ENCODE data around the gene FABP1.

FABP1 gene

GRCh38 chr2:88139203-88139702, 11.4 kb upstream of the FABP1 start:
- no peak for DNase-seq (ENCODE audit: extremely low read depth in 1 of 2, low read depth in 1 of 2)

GRCh38 chr2:88137833-88138232, 10.0 kb upstream of the FABP1 start:
- no peak for DNase-seq (ENCODE audit: extremely low read depth in 1 of 2, low read depth in 1 of 2)

GRCh38 chr2:88136817-88137216, 9.0 kb upstream of the FABP1 start:
- DNase-seq (ENCODE audit: extremely low read depth in 1 of 2, low read depth in 1 of 2): no peak

GRCh38 chr2:88133875-88134274, 6.0 kb upstream of the FABP1 start:
- DNase-seq (ENCODE audit: extremely low read depth in 1 of 2, low read depth in 1 of 2): no peak

- no peak for DNase-seq (ENCODE audit: extremely low read depth in 1 of 2, low read depth in 1 of 2)
Observed at GRCh38 chr2:88131999-88132368, 4.1 kb upstream of the FABP1 start.

- no peak for DNase-seq (ENCODE audit: extremely low read depth in 1 of 2, low read depth in 1 of 2)
Observed at GRCh38 chr2:88131201-88131998, 3.5 kb upstream of the FABP1 start.

- no peak for DNase-seq (ENCODE audit: extremely low read depth in 1 of 2, low read depth in 1 of 2)
Observed at GRCh38 chr2:88129313-88129959, 1.6 kb upstream of the FABP1 start.

GRCh38 chr2:88128654-88129312, 921 bp upstream of the FABP1 start:
- no peak for DNase-seq (ENCODE audit: extremely low read depth in 1 of 2, low read depth in 1 of 2)

- no peak for DNase-seq (ENCODE audit: extremely low read depth in 1 of 2, low read depth in 1 of 2)
Observed at GRCh38 chr2:88127638-88127887, 299 bp downstream of the FABP1 start.

- no peak for DNase-seq (ENCODE audit: extremely low read depth in 1 of 2, low read depth in 1 of 2)
Observed at GRCh38 chr2:88126772-88127637, 857 bp downstream of the FABP1 start.

- no peak for DNase-seq (ENCODE audit: extremely low read depth in 1 of 2, low read depth in 1 of 2)
Observed at GRCh38 chr2:88125924-88126771, 1.7 kb downstream of the FABP1 start.

- no peak for DNase-seq (ENCODE audit: extremely low read depth in 1 of 2, low read depth in 1 of 2)
Observed at GRCh38 chr2:88125344-88125923, 2.4 kb downstream of the FABP1 start.

- DNase-seq (ENCODE audit: extremely low read depth in 1 of 2, low read depth in 1 of 2): no peak
Observed at GRCh38 chr2:88123975-88124917, 3.6 kb downstream of the FABP1 start.

- no peak for DNase-seq (ENCODE audit: extremely low read depth in 1 of 2, low read depth in 1 of 2)
Observed at GRCh38 chr2:88123164-88123974, 4.5 kb downstream of the FABP1 start.

- DNase-seq (ENCODE audit: extremely low read depth in 1 of 2, low read depth in 1 of 2): no peak
Observed at GRCh38 chr2:88122141-88122884, 5.5 kb downstream of the FABP1 start.

- DNase-seq (ENCODE audit: extremely low read depth in 1 of 2, low read depth in 1 of 2): no peak
Observed at GRCh38 chr2:88121678-88122077, 6.2 kb downstream of the FABP1 start.

- DNase-seq (ENCODE audit: extremely low read depth in 1 of 2, low read depth in 1 of 2): no peak
Observed at GRCh38 chr2:88117973-88118372, 9.9 kb downstream of the FABP1 start.
